ENCODE measurements around the gene KIF26A. TPM values are rescaled to one million over a fixed set of nuclear protein-coding genes. Genes with fewer than 3 reads are reported as not detected.

Gene KIF26A
- total and polyA plus RNA-seq, 7 donors: 0.99 to 3.2 (median 1.8) TPM

DNA sequence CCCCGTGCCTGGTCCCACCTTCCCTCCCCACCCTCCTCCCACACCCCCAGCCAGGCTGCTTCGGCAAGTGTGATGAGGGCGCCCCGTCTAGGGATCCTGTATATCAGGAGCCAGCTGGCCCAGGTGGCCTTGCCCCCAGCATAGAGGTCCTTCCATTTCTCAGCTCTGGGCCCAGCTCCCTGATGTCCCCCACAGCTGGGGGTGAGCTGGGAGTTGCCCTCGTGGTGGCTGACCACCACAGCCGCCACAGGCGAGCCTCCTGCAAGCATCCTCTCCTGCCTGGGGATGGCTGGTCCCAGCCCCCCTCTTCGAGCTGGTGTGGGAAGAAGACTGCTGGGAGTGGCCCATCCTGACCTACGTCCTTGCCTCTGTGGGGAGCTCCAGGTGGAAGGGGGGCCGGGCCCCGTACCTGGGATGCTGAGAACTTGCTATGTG lies 45.4 kb upstream of the KIF26A start:
- H3K9me3 ChIP-seq: no peaks in the 10 kb centered on the region
- intact Hi-C loops (cut with DNase I): no loop called here
- ATAC-seq: no peak
- H3K4me3 ChIP-seq: no peak overlapping the region
- no peaks in the 10 kb centered on the region for H3K36me3 ChIP-seq (ENCODE audit: insufficient read depth in 1 of 2, low read depth in 1 of 2)
- TF ChIP-seq, protein P1, sequence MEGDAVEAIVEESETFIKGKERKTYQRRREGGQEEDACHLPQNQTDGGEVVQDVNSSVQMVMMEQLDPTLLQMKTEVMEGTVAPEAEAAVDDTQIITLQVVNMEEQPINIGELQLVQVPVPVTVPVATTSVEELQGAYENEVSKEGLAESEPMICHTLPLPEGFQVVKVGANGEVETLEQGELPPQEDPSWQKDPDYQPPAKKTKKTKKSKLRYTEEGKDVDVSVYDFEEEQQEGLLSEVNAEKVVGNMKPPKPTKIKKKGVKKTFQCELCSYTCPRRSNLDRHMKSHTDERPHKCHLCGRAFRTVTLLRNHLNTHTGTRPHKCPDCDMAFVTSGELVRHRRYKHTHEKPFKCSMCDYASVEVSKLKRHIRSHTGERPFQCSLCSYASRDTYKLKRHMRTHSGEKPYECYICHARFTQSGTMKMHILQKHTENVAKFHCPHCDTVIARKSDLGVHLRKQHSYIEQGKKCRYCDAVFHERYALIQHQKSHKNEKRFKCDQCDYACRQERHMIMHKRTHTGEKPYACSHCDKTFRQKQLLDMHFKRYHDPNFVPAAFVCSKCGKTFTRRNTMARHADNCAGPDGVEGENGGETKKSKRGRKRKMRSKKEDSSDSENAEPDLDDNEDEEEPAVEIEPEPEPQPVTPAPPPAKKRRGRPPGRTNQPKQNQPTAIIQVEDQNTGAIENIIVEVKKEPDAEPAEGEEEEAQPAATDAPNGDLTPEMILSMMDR (IDR thresholded peaks at IDR 0.05): no peak
- H3K27me3 ChIP-seq (ENCODE audit: insufficient read depth in 3 of 3, low read length in 2 of 3): peaks cover 0 to 18% (median 18%) of the 10 kb centered on the region in 3 donors
- DNase-seq: no peak
- WGBS, 3 donors: 68 to 74% (median 70%) methylated on average over 11 of the region's 11 CpGs
- H3K27ac ChIP-seq: no peak overlapping the region
- no peaks in the 10 kb centered on the region for H3K4me1 ChIP-seq

DNA sequence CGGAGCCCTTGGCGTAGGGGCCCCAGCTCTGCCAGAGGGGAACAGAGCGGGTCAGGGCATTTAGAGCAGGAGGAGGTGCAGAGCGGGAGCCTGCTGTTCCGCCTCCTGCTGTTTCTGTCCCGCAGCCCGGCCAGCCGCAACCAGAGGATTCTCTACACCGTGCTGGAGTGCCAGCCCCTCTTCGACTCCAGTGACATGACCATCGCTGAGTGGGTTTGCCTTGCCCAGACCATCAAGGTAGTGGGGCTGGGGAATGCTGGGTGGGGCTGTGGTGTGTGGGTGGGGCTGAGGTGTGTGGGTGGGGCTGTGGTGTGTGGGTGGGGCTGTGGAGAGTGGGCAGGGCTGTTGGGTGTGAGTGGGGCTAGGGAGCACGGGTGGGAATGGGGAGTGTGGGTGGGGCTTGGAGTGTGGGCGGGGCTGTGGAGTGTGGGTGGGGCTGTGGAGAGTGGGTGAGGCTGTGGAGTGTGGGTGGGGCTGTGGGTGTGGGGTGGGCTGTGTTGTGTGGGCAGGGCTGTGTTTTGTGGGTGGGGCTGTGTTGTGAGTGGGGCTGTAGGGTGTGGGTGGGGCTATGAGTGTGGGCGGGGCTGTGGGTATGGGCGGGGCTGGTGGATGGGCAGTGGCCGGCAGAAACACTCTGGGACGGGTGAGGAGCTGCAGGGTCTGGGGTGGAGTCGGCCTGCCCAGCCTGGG lies 44.9 kb upstream of the KIF26A start:
- H3K9me3 ChIP-seq: no peaks in the 10 kb centered on the region
- TF ChIP-seq, protein P1 (IDR thresholded peaks at IDR 0.05): no peak
- no peak overlapping the region for H3K27ac ChIP-seq
- peaks cover 0 to 18% (median 16%) of the 10 kb centered on the region in 3 donors for H3K27me3 ChIP-seq (ENCODE audit: insufficient read depth in 3 of 3, low read length in 2 of 3)
- 47 to 57% (median 52%) methylated on average over 18 of the region's 18 CpGs for WGBS, 3 donors
- intact Hi-C loops (cut with DNase I): no loop called here
- DNase-seq (peak; percentile 13 to 46), ATAC-seq (no peak)
- no peaks in the 10 kb centered on the region for H3K36me3 ChIP-seq (ENCODE audit: insufficient read depth in 1 of 2, low read depth in 1 of 2)
- no peaks in the 10 kb centered on the region for H3K4me1 ChIP-seq
- H3K4me3 ChIP-seq: no peak overlapping the region

DNA sequence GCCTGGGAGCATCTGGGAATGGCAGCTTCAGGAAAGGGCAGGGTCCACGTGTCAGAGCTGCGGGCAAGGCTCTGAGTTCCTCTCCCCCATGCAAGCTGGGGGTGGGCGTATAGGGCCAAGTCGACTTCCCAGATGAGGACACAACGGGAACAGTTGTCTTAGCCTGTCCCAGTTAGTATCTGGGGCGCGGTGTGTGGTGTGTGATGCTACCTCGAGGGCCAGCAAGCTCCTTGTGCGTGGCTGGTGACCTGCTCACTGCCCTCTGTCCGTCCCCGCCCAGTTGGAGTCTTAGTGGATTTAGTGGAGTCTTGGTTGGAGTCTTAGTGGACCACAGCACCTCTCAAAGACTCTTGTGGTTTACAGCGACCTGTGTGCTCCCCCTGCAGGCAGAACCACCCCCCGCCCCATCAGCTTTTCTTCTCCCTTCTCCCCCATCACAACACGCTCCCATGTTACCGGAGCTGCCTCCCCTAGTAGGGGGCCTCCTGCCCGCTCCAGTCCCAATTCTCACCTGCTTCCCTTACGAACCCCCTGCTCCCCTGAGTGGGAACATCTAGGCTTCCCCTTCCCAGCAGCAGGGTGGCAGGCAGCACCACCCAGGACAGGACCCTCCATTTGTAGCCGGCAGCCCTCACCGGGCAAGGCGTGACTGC lies 44.2 kb upstream of the KIF26A start:
- no peaks in the 10 kb centered on the region for H3K9me3 ChIP-seq
- H3K36me3 ChIP-seq (ENCODE audit: insufficient read depth in 1 of 2, low read depth in 1 of 2): no peaks in the 10 kb centered on the region
- intact Hi-C loops (cut with DNase I): no loop called here
- no peak overlapping the region for H3K27ac ChIP-seq
- no peak for ATAC-seq
- TF ChIP-seq, protein P1 (IDR thresholded peaks at IDR 0.05): no peak
- peaks cover 0 to 18% (median 16%) of the 10 kb centered on the region in 3 donors for H3K27me3 ChIP-seq (ENCODE audit: insufficient read depth in 3 of 3, low read length in 2 of 3)
- DNase-seq: no peak
- H3K4me1 ChIP-seq: no peaks in the 10 kb centered on the region
- H3K4me3 ChIP-seq: no peak overlapping the region
- 57 to 65% (median 60%) methylated on average over 16 to 20 of the region's 20 CpGs for WGBS, 3 donors

DNA sequence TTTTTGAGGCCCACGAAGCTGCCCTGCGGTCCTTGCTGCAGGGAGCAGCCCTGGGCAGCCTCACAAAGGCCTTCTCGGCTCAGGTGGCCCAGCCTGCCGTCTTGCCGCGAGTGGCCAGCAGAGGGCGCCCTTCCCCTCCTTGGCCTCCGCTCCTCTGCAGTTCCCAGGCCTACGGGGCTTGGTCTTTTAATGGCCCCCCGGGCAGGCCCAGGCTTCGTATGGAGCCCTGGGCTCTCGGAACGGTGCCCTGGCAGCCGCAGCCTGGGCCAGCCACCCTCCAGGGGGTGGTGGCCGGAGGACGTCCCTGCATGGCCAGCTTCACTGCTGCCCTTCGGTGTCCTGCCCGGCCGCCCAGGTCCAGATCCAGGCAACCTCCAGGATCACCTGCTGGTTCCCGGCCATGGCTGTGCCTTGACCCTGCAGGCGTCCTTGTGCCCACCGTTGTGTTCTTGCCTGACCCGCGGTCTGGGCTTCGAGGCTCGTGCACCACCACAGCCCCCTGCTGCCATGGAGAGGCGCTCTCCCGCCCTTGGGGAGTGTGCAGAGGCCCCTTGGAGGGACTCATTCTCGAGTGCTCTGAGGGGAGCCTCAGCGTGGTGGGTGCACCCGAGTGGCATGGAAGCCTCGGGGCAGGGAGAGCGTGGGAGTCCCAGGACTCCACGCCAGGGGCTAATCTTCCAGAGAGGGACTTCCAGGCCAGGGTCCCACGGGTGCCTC lies 43.5 kb upstream of the KIF26A start:
- H3K9me3 ChIP-seq: no peaks in the 10 kb centered on the region
- DNase-seq: peak; percentile 39 to 69
- H3K27me3 ChIP-seq (ENCODE audit: insufficient read depth in 3 of 3, low read length in 2 of 3): peaks cover 0 to 18% (median 14%) of the 10 kb centered on the region in 3 donors
- H3K36me3 ChIP-seq (ENCODE audit: insufficient read depth in 1 of 2, low read depth in 1 of 2): no peaks in the 10 kb centered on the region
- no peaks in the 10 kb centered on the region for H3K4me1 ChIP-seq
- peak; percentile 68 to 79 (median 68) for ATAC-seq
- intact Hi-C loops (cut with DNase I): no loop called here
- H3K4me3 ChIP-seq: no peak overlapping the region
- TF ChIP-seq, protein P1 (IDR thresholded peaks at IDR 0.05): peak; percentile 70
- 47 to 50% (median 48%) methylated on average over 24 to 35 of the region's 35 CpGs for WGBS, 3 donors
- H3K27ac ChIP-seq: no peak overlapping the region

Measured in psoas muscle (tissue), 8 donors.